CD4-positive, alpha-beta T cell (primary cell): ENCODE measurements around the gene SDR42E1. TPM values are rescaled to one million over a fixed set of nuclear protein-coding genes. Genes with fewer than 3 reads are reported as not detected.

Source experiments
- ATAC-seq: fragments of 200-7000 bp; cut with Tn5 transposase; one replicate; pipeline ENCODE4 v1.10.0; 2022; ENCODE audit warnings: mild to moderate bottlenecking; ENCODE audit not compliant: poor library complexity
- CTCF ChIA-PET: fragments of 350-600 bp; sonication (Branson Sonifier 250); formaldehyde crosslinking; loops from one replicate; lab custom pipeline; 2021; ENCODE audit warnings: antibody characterized with exemption, inconsistent platforms; lab: Charles Lee
- POLR2A ChIA-PET: fragments of 350-600 bp; sonication (Branson Sonifier 250); formaldehyde crosslinking; loops from one replicate; lab custom pipeline; 2021; ENCODE audit warnings: antibody characterized with exemption, inconsistent platforms; lab: Charles Lee
- DNase-seq, 14 experiments: peaks; one replicate each; pipeline ENCODE4 v3.0.0-alpha.2; 2013 to 2020; ENCODE audit warnings: mixed read lengths in 2 of 14
- H3K27ac ChIP-seq, 2 donors: one replicate each; pipeline versions ENCODE4 v1.5.1 to v1.7.0; 2013; ENCODE audit warnings: low read length in 2 of 2, low read depth in 1 of 2, mild to moderate bottlenecking in 1 of 2
- H3K27me3 ChIP-seq, 2 experiments: 1 replicate in 1 of 2; 2 replicates in 1 of 2; pipeline versions ENCODE4 v1.6.1 to v1.7.0; 2013; ENCODE audit warnings: low read length in 2 of 2, control low read depth in 1 of 2, mild to moderate bottlenecking in 1 of 2, moderate library complexity in 1 of 2; ENCODE audit not compliant: insufficient read depth in 2 of 2, control insufficient read depth in 1 of 2
- H3K36me3 ChIP-seq: one replicate; pipeline ENCODE4 v1.6.1; 2013; ENCODE audit warnings: low read length, control low read depth; ENCODE audit not compliant: insufficient read depth
- H3K4me1 ChIP-seq: one replicate; pipeline ENCODE4 v1.6.1; 2013; ENCODE audit warnings: low read length, control low read depth; ENCODE audit not compliant: insufficient read depth
- H3K4me3 ChIP-seq: one replicate; pipeline ENCODE4 v1.5.1; 2013; ENCODE audit warnings: mild to moderate bottlenecking, low read length, moderate library complexity
- H3K9me3 ChIP-seq, 2 experiments: 1 replicate in 1 of 2; 2 replicates in 1 of 2; pipeline versions ENCODE4 v1.6.1 to v1.7.0; 2013; ENCODE audit warnings: low read length in 2 of 2, mild to moderate bottlenecking in 2 of 2, control low read depth in 1 of 2, moderate library complexity in 1 of 2; ENCODE audit not compliant: control insufficient read depth in 1 of 2, insufficient read depth in 1 of 2
- H3K27ac Mint-ChIP-seq: one replicate; pipeline ENCODE4 v1.8.0; 2020; ENCODE audit warnings: mixed read lengths
- H3K27me3 Mint-ChIP-seq: one replicate; pipeline ENCODE4 v1.8.0; 2021; ENCODE audit warnings: mixed read lengths
- H3K36me3 Mint-ChIP-seq: one replicate; pipeline ENCODE4 v1.8.0; 2021; ENCODE audit warnings: low read depth, mixed read lengths
- H3K4me1 Mint-ChIP-seq: one replicate; pipeline ENCODE4 v1.8.0; 2021; ENCODE audit warnings: low read depth, mixed read lengths
- H3K4me3 Mint-ChIP-seq: one replicate; pipeline ENCODE4 v1.8.0; 2020; ENCODE audit warnings: mild to moderate bottlenecking, mixed read lengths
- H3K9me3 Mint-ChIP-seq: one replicate; pipeline ENCODE4 v1.8.0; 2020; ENCODE audit warnings: mixed read lengths
- intact Hi-C, 2 experiments: fragments of 100-400 bp; cut with DNase I in 1 of 2; cut with micrococcal nuclease in 1 of 2; formaldehyde crosslinking; loops; one replicate each; pipeline versions ENCODE4 v1.15.1 to v1.9.0; 2023 to 2025; cut with DNase I, micrococcal nuclease
- total RNA-seq, 174 experiments: library from RNA in 2 of 174; stranded (reverse) in 2 of 174; gene quantifications; one replicate each; pipeline ENCODE4 v1.2.3 and lab custom pipeline; 2021 to 2026
- TF ChIP-seq, protein P1 (sequence below): fragments of 200-600 bp; IDR thresholded peaks from one replicate; pipeline ENCODE4 v1.8.0; 2022; ENCODE audit warnings: antibody characterized with exemption, mild to moderate bottlenecking

Gene SDR42E1
- total RNA-seq, 2 experiments from 2014 or later, result 4.5 to 7.6 TPM

DNA sequence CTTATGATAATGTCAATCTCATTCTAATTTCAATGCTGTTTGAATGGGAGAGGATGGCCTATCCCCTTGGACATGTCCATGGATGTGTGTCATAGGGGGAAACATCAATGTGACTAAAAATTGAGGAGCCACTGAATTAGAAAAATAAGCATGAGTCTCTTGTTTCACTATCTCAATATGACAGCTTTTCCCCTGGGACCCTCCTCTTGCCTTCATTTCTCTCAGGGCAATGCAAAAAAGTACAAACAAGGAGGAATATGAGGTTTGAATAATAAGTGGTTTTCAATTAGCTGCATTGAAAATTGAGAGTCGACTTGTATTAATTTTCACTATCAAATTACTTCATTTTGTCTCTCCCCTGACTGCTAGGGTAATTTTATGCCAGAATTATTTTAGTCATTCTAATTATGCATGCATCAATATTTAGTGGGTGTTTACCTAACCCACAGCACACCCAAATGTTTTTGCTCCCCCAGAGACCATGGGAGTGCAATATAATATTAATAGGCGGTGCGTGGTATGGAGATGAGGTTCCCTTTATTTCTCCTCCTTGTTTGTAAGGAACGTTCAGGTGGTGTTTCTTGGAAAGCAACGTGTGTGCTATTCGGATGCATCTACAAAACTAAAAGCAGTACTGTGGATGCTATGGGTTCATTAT is 6.8 kb upstream of the SDR42E1 start:
- CTCF ChIA-PET, result no interaction called here
- no peaks in the 10 kb centered on the region for H3K36me3 Mint-ChIP-seq
- peaks cover 2% of the 10 kb centered on the region for H3K9me3 Mint-ChIP-seq
- Histone ChIP-seq H3K27me3 (peaks cover 3 to 40% of the 10 kb centered on the region in 2 experiments), H3K4me3 (no peak overlapping the region), H3K9me3 (peaks cover 0 to 20% of the 10 kb centered on the region in 2 experiments), H3K27ac (no peak overlapping the region), H3K36me3 (no peaks in the 10 kb centered on the region), H3K4me1 (no peaks in the 10 kb centered on the region)
- ATAC-seq (no peak), DNase-seq (no peak)
- H3K27ac Mint-ChIP-seq, result no peak overlapping the region
- TF ChIP-seq, protein P1, sequence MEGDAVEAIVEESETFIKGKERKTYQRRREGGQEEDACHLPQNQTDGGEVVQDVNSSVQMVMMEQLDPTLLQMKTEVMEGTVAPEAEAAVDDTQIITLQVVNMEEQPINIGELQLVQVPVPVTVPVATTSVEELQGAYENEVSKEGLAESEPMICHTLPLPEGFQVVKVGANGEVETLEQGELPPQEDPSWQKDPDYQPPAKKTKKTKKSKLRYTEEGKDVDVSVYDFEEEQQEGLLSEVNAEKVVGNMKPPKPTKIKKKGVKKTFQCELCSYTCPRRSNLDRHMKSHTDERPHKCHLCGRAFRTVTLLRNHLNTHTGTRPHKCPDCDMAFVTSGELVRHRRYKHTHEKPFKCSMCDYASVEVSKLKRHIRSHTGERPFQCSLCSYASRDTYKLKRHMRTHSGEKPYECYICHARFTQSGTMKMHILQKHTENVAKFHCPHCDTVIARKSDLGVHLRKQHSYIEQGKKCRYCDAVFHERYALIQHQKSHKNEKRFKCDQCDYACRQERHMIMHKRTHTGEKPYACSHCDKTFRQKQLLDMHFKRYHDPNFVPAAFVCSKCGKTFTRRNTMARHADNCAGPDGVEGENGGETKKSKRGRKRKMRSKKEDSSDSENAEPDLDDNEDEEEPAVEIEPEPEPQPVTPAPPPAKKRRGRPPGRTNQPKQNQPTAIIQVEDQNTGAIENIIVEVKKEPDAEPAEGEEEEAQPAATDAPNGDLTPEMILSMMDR, result no peak
- POLR2A ChIA-PET, result no interaction called here
- peaks cover 66% of the 10 kb centered on the region for H3K27me3 Mint-ChIP-seq
- no peak overlapping the region for H3K4me3 Mint-ChIP-seq
- no peaks in the 10 kb centered on the region for H3K4me1 Mint-ChIP-seq
- intact Hi-C loops, result loop anchor here in 1 of 2 experiments (5.0 kb wide), 1 partner anchor 701 kb away; no protein-coding TSS in a partner anchor

DNA sequence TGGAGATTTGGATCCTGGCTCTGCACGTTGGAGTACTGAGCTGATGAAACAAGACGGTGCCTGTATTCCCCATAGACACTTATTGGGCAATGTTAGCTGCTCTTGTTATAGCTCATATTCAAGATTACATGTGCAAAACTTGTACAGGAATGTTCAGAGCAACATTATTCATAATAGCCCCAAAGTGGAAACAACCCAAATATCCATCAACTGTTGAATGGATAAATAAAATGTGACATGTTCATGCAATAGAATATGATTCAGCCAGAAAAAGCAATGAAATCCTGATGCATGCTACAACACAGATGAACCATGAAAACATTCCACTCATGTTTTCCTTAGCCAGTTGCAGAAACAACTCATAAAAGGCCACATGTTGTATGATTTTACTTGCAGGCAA is 5.7 kb upstream of the SDR42E1 start:
- peaks cover 2% of the 10 kb centered on the region for H3K9me3 Mint-ChIP-seq
- H3K4me1 Mint-ChIP-seq, result peaks cover 3% of the 10 kb centered on the region
- POLR2A ChIA-PET, result no interaction called here
- Histone ChIP-seq H3K4me3 (no peak overlapping the region), H3K4me1 (peaks cover 1% of the 10 kb centered on the region), H3K27me3 (peaks cover 3 to 40% of the 10 kb centered on the region in 2 experiments), H3K9me3 (peaks cover 0 to 20% of the 10 kb centered on the region in 2 experiments), H3K27ac (no peak overlapping the region), H3K36me3 (no peaks in the 10 kb centered on the region)
- CTCF ChIA-PET, result no interaction called here
- H3K4me3 Mint-ChIP-seq, result no peak overlapping the region
- no peak overlapping the region for H3K27ac Mint-ChIP-seq
- ATAC-seq, result no peak
- H3K36me3 Mint-ChIP-seq, result peaks cover under 1% of the 10 kb centered on the region
- peaks cover 66% of the 10 kb centered on the region for H3K27me3 Mint-ChIP-seq
- DNase-seq, result no peak
- TF ChIP-seq, protein P1, result no peak
- intact Hi-C loops, result loop anchor here in 1 of 2 experiments (5.0 kb wide), 1 partner anchor 700 kb away; no protein-coding TSS in a partner anchor

- peaks cover 61% of the 10 kb centered on the region for H3K27me3 Mint-ChIP-seq
- TF ChIP-seq, protein P1, result no peak
- H3K27ac Mint-ChIP-seq, result no peak overlapping the region
- intact Hi-C loops, result loop anchor here in 1 of 2 experiments (5.0 kb wide), 1 partner anchor 699 kb away; no protein-coding TSS in a partner anchor
- ATAC-seq, result no peak
- ChIA-PET CTCF (no interaction called here), POLR2A (no interaction called here)
- H3K4me1 ChIP-seq, result peaks cover 8% of the 10 kb centered on the region
- no peak overlapping the region for H3K4me3 ChIP-seq
- H3K36me3 ChIP-seq, result no peaks in the 10 kb centered on the region
- peaks cover 3 to 36% of the 10 kb centered on the region in 2 experiments for H3K27me3 ChIP-seq
- no peak overlapping the region for H3K4me3 Mint-ChIP-seq
- peaks cover 10% of the 10 kb centered on the region for H3K4me1 Mint-ChIP-seq
- H3K9me3 ChIP-seq, result peaks cover 0 to 20% of the 10 kb centered on the region in 2 experiments
- H3K27ac ChIP-seq, result no peak overlapping the region
- H3K9me3 Mint-ChIP-seq, result peaks cover 2% of the 10 kb centered on the region
- no peak for DNase-seq
- peaks cover 7% of the 10 kb centered on the region for H3K36me3 Mint-ChIP-seq
Observed at GRCh38 chr16:82016263-82016662, 5.0 kb upstream of the SDR42E1 start.
